ENCODE data around the gene SAMD3. TPM values are rescaled to one million over a fixed set of nuclear protein-coding genes. Genes with fewer than 3 reads are reported as not detected.
"Not testable (repeated sequence)": the region's sequence is repeated elsewhere in the genome, so short reads cannot be mapped to it uniquely, and the experiment has no call there.

SAMD3 gene
- total RNA-seq, 1 donor from 2014 or later, result 2.4 TPM

DNA sequence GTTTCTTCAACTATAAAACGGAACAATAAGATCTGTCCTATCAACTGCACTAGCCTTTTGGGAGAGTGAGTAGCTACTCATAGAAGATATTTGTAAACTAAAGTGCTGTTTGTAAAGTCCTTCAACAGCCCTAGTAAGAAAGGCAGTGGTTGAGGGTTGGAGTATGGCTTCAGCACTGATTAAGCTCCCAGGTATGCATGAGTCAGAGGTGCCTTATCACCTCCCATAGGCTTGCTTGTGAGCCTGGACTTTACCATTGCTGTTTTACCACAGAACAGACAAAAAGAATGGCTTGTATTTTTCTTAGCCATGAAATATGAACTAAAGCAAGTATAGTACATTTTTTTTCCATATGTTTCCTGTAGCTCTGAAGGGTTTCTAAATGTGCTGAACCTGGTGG, 44.1 kb downstream of the SAMD3 start:
- TF ChIP-seq, protein P1, sequence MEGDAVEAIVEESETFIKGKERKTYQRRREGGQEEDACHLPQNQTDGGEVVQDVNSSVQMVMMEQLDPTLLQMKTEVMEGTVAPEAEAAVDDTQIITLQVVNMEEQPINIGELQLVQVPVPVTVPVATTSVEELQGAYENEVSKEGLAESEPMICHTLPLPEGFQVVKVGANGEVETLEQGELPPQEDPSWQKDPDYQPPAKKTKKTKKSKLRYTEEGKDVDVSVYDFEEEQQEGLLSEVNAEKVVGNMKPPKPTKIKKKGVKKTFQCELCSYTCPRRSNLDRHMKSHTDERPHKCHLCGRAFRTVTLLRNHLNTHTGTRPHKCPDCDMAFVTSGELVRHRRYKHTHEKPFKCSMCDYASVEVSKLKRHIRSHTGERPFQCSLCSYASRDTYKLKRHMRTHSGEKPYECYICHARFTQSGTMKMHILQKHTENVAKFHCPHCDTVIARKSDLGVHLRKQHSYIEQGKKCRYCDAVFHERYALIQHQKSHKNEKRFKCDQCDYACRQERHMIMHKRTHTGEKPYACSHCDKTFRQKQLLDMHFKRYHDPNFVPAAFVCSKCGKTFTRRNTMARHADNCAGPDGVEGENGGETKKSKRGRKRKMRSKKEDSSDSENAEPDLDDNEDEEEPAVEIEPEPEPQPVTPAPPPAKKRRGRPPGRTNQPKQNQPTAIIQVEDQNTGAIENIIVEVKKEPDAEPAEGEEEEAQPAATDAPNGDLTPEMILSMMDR (conservative IDR thresholded peaks at IDR 0.05), result no peak
- no peak for DNase-seq (ENCODE audit: extremely low spot score, unreplicated experiment)
- Mint-ChIP-seq H3K9me3 (peaks cover 4% of the 10 kb centered on the region), H3K36me3 (no peaks in the 10 kb centered on the region), H3K27me3 (no peaks in the 10 kb centered on the region), H3K27ac (no peak overlapping the region), H3K4me1 (ENCODE audit: unreplicated experiment) (no peaks in the 10 kb centered on the region), H3K4me3 (no peak overlapping the region)

DNA sequence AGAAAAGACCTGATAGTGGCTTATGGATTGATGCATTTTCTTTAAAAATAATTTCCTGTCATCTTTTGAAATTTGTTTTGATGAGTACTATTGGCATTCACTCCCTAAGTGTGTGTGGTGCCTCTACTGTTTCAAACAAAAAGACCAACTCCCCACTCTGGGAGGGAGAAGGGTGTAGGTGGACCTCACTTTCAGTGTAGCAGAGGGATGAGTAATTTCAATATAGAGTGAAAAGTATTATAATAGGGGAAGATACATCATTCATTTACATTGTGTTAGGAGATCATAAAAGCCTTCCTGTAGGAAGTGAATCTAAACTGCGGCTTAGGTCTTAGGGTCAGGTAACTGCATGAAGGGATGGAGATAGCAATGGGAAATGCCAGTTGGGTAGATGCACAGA, 46.4 kb downstream of the SAMD3 start:
- Mint-ChIP-seq H3K4me3 (no peak overlapping the region), H3K9me3 (peaks cover 3% of the 10 kb centered on the region), H3K4me1 (ENCODE audit: unreplicated experiment) (no peaks in the 10 kb centered on the region), H3K27me3 (no peaks in the 10 kb centered on the region), H3K27ac (no peak overlapping the region), H3K36me3 (no peaks in the 10 kb centered on the region)
- TF ChIP-seq, protein P1 (conservative IDR thresholded peaks at IDR 0.05), result no peak
- no peak for DNase-seq (ENCODE audit: extremely low spot score, unreplicated experiment)

GRCh38 chr6:130173377-130174004, 49.3 kb downstream of the SAMD3 start:
- not testable (repeated sequence) for DNase-seq (ENCODE audit: extremely low spot score, unreplicated experiment); H3K27ac Mint-ChIP-seq; H3K4me3 Mint-ChIP-seq; H3K36me3 Mint-ChIP-seq; H3K4me1 Mint-ChIP-seq (ENCODE audit: unreplicated experiment); H3K27me3 Mint-ChIP-seq; H3K9me3 Mint-ChIP-seq

DNA sequence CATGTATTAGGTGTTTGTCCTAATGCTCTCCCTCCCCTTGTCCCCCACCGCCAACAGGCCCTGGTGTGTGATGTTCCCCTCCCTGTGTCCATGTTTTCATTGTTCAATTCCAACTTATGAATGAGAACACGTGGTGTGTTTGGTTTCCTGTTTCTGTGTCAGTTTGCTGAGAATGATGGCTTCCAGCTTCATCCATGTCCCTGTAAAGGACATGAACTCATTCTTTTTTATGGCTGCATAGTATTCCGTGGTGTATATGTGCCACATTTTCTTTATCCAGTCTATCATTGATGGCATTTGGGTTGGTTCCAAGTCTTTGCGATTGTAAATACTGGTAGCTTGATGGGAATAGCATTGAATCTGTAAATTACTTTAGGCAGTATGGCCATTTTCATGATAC, 52.6 kb downstream of the SAMD3 start:
- H3K36me3 Mint-ChIP-seq; H3K9me3 Mint-ChIP-seq; H3K27ac Mint-ChIP-seq; H3K4me3 Mint-ChIP-seq; DNase-seq (ENCODE audit: extremely low spot score, unreplicated experiment); H3K4me1 Mint-ChIP-seq (ENCODE audit: unreplicated experiment); H3K27me3 Mint-ChIP-seq: not testable (repeated sequence)

DNA sequence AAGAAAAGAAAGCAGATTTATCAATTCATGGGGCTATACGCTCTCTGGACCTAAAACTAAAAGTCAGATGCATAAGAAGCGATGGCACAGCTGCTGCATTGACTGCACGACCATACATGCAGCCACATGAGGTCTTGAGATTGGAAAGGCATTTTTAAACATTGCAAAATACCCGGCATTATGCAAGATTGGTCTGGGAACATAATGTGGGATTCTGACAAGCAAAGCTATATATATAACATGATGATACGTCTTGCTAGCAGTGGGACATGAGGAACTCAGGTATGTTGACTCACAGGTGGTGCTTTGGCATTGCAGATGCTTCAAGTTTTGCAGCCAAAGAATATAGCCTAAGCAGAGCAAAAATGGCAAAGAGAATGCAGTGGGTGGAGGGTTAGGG, 55.1 kb downstream of the SAMD3 start:
- no peaks in the 10 kb centered on the region for H3K4me1 Mint-ChIP-seq (ENCODE audit: unreplicated experiment)

GRCh38 chr6:130164251-130164650, 58.5 kb downstream of the SAMD3 start:
- no peak for DNase-seq (ENCODE audit: extremely low spot score, unreplicated experiment)
- H3K27ac Mint-ChIP-seq, result no peak overlapping the region
- H3K36me3 Mint-ChIP-seq, result no peaks in the 10 kb centered on the region
- no peaks in the 10 kb centered on the region for H3K9me3 Mint-ChIP-seq
- no peaks in the 10 kb centered on the region for H3K27me3 Mint-ChIP-seq
- no peaks in the 10 kb centered on the region for H3K4me1 Mint-ChIP-seq (ENCODE audit: unreplicated experiment)
- TF ChIP-seq, protein P1 (conservative IDR thresholded peaks at IDR 0.05), result no peak
- H3K4me3 Mint-ChIP-seq, result no peak overlapping the region

More for the DNA sequence above, 55.1 kb downstream of the SAMD3 start:
- Mint-ChIP-seq H3K27ac (no peak overlapping the region), H3K36me3 (no peaks in the 10 kb centered on the region), H3K4me3 (no peak overlapping the region), H3K27me3 (no peaks in the 10 kb centered on the region), H3K9me3 (peaks cover 7% of the 10 kb centered on the region)
- TF ChIP-seq, protein P1 (conservative IDR thresholded peaks at IDR 0.05), result no peak
- no peak for DNase-seq (ENCODE audit: extremely low spot score, unreplicated experiment)

GRCh38 chr6:130163266-130163665, 59.5 kb downstream of the SAMD3 start:
- TF ChIP-seq, protein P1 (conservative IDR thresholded peaks at IDR 0.05), result no peak
- H3K27ac Mint-ChIP-seq, result no peak overlapping the region
- no peaks in the 10 kb centered on the region for H3K36me3 Mint-ChIP-seq
- no peaks in the 10 kb centered on the region for H3K9me3 Mint-ChIP-seq
- no peaks in the 10 kb centered on the region for H3K4me1 Mint-ChIP-seq (ENCODE audit: unreplicated experiment)
- no peaks in the 10 kb centered on the region for H3K27me3 Mint-ChIP-seq
- H3K4me3 Mint-ChIP-seq, result no peak overlapping the region
- no peak for DNase-seq (ENCODE audit: extremely low spot score, unreplicated experiment)
